LoVo (cell line): ENCODE results near the gene GDAP2.

ENCODE experiments used
- DNase-seq: peaks from one replicate; pipeline ENCODE4 v3.0.0-alpha.2; 2016; ENCODE audit warnings: low spot score

GDAP2 gene

GRCh38 chr1:117842408-117843170, 86.8 kb downstream of the GDAP2 start:
- DNase-seq, result no peak

DNA sequence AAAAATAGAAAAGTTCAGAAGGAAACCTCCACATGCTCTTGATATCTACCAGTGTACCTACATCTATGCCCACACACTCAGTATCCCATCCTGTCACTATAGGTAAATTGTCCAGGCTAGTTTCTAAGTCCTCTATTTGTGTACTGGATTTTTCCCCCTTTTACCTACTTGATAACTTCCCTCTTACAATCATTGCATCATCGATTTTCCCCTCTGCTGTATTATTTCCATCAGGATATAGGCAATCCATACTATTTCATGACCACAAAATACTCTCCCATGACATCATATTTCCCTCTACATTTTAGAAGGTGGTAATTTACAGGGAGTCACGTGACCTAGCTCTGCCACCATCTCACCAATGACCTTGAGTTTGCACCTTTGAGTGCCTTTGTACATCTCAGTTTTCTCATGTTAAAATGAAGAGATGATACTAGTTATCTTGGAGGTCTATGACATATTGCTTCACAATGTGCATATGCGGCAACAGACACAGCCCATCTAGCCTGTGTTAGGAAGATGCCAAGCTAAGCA, 88.2 kb downstream of the GDAP2 start:
- DNase-seq, result no peak

- no peak for DNase-seq
These were observed 90.5 kb downstream of the GDAP2 start for GRCh38 chr1:117838911-117839310.

GRCh38 chr1:117836069-117836468, 93.4 kb downstream of the GDAP2 start:
- no peak for DNase-seq

DNA sequence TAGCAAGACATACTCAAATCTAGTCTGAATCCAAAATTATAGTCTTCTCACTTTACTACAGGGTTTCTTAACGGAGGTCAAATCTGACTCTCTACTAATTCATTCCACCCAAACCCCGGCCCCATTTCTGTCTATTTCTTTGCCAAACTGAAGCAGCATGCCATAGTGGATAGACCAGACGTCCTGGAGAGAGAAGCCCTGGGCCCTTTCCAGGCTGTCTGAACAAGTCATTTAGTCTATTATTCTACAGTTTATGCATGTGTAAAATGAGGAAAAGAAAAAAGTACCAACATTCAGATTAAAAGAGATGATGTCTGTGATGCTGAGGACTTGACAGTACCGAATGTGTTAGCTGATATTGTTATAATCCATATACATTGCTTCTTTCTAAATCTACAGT, 95.0 kb downstream of the GDAP2 start:
- no peak for DNase-seq

DNA sequence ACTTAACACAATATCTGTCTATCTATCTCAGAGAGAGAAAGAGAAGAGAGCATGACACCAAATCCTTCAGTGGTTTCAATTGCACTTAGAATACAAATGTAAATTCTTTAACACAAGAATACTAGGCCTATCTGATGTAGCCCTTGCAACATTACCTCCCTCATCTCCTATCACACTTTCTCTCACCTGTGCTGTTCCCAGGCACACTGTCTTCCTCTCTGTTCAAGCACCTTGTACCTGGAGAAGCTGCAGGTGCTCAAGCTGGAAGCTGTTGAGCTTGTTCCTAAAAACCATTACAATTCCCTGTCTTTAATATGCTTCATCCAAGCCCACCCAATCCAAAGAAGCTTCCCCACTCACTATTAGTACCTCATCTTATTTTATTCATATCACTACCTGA, 97.0 kb downstream of the GDAP2 start:
- no peak for DNase-seq

GRCh38 chr1:117830222-117830621, 99.2 kb downstream of the GDAP2 start:
- no peak for DNase-seq

DNA sequence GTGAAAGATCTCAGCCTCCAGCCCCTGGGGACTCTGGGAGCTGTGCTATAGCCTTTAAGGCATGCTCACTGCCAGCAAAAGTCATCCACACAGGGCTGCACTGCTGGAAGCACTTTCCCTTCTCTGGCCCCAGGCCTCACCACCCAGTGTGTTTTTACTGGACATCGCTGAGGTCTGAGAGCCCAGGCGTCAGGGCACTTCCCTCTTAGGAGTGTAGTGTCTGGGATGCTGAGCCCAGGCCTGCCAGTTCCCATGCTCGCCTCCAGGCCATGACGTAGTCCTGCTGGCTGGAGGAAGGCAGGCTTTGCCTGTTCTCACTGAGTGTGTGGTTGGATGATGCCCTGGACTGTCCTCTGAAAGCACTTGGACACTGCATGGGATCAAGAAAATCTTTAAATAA, 101.2 kb downstream of the GDAP2 start:
- no peak for DNase-seq

- DNase-seq, result peak; percentile 60
These were observed 102.8 kb downstream of the GDAP2 start for GRCh38 chr1:117826540-117827078.

DNA sequence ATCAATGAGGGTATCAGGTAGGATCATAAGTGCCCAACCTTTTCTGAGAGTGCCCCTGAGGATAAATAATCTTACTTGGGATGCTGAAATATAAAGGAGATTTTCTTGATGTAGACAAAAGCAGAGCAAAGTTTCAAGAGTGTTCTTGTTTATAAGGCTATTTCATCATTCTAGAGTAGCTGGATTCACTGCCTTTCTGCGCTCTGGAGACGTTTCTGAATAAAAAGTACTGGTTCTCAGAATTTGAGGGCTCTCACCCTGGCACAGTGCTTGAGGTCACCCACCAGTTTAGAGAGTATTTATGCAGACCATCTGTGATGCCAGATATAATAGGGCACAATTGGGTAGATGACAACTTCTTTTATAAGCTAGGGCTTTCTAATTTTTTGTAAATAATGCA, 103.3 kb downstream of the GDAP2 start:
- no peak for DNase-seq

DNA sequence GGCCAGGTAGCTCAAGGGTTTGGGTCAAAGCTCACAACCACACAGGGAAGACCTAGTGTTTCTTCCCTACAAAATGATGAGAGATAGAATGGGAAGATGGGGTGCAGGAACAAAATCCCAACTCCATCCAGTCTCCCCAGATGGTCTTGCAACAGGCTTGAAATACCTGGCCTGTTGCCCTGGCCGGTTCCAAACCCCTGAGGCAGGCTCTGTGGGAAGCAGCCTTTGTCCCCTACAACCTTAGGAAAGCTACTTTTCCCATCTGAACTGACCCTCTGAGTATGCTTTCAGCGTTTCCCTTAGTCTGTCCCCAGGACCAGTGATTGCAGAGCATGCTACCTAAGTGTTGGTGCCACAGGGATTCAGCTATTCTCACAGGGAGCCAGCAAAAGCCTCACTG, 104.0 kb downstream of the GDAP2 start:
- no peak for DNase-seq

GRCh38 chr1:117824616-117825015, 104.8 kb downstream of the GDAP2 start:
- DNase-seq, result peak; percentile 9

DNA sequence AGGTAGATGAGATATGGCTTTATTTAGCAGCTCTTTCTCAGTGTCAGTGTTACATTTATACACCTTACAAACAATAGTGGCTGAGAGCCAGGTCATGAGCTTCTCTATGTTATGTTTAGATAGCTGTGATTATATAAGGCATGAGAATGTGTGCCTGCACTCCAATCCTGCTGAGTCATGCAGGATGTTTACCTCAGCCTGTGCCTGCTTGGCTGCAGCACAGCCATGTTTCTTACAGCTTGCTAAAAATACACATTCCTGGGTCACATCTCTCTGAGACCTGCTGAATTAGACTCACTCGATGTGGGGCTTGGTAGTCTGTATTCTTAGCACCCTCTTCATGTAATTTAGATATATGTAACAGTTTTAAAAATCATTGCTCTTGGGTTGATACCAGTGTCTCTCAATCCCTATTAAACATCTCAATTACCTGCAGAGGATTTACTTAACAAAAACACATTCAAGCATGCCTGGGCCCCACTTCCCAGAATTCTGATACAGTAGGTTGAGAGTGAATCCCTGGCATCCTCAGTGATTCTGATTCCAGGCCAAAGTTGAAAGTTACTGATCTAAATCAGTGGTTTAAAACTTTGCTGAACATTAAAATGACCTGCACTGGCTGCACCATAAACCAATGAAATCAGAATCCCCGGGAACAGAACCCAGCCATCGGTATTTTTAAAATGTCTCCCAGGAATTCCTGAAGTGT, 107.5 kb downstream of the GDAP2 start:
- no peak for DNase-seq

DNA sequence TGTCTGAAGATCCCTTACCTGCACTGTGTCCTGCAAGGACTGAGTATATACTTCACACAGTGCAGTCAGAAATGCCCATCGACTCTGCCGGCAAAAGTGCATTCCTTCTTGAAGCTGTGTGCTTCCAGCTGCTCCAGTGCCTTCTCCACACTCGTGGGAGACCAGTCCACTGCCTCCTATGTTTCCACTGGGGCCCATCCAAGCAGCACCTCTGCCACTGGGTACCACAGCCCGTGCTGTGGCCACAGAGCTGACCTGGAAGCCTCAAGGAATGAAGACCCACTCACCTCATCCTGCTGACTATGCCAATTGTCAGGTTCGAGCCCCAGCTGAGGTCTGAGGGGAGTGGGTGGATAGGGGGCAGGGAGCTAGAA, 108.1 kb downstream of the GDAP2 start:
- DNase-seq, result no peak

DNA sequence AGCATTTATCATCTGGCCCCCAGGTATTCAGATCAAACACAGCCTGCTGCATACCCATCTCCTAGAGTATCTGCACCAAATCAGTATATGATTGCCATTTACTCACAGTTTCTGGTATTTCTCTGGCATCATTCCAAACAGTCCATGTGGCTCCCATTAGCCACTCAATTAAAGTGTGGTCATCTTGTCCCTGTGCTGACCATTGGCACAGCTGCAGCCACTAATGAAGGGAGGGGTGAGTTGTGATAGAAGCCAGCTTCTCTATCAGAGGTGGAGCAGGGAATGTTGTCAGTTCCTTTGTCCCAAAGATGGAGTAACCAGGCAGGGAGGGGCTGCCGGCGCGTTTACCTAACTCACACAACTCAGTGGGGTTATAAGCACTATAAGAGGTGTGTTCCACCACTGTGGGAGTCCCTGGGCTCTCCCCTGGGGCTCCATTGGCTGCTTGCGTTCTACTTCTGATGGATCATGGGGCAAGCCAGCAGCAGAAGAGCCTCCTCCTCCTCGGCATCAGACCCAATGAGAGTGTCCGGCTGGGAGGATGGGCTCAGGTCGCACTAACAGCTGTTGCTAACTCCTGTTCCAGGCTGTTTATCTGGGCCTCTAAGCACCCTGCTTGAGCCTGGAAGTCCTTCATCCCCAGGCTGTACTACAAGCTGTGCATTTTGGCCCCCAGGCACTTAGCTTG, 108.6 kb downstream of the GDAP2 start:
- DNase-seq, result no peak

GRCh38 chr1:117820096-117820495, 109.3 kb downstream of the GDAP2 start:
- no peak for DNase-seq

- no peak for DNase-seq
These were observed 110.1 kb downstream of the GDAP2 start for GRCh38 chr1:117819301-117819700.

DNA sequence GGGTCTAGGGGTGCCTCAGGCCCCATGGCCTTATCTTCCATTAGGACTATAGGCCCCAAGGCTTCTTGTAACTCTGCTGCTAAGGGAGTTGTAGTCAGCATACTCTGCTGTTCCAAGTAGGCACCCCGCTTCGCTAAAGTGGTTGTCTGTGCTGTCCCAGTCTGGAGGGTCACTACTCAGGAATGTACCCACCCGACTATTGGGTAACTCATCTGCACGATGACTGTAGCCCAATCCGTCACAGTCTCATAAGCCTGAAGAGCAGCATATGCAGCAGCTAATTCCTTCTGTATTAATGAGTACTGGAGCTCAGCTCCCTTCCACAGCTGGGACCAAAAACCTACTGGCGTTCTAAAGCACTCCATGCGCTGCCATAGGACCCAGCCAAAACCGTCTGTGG, 111.0 kb downstream of the GDAP2 start:
- no peak for DNase-seq

DNA sequence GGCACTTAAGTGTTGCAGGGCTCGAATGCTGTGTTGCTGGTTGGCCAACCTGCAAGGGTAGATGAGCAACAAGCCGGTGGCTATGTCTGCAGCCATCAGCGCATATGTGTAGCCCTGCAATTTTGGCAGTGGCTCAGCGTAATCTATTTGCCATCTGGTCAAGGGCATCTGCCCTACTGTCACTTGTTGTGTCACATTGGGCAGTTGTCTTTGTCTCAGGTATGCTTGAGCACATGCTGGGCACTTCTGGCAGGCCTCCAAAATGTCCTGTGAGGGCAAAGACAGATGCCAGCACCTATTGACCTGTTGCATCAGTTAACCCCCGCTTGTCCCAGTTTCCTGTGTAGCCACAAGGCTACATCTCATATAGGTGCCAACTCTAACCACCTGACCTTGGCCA, 111.8 kb downstream of the GDAP2 start:
- no peak for DNase-seq

- DNase-seq, result no peak
These were observed 113.5 kb downstream of the GDAP2 start for GRCh38 chr1:117815926-117816325.

DNA sequence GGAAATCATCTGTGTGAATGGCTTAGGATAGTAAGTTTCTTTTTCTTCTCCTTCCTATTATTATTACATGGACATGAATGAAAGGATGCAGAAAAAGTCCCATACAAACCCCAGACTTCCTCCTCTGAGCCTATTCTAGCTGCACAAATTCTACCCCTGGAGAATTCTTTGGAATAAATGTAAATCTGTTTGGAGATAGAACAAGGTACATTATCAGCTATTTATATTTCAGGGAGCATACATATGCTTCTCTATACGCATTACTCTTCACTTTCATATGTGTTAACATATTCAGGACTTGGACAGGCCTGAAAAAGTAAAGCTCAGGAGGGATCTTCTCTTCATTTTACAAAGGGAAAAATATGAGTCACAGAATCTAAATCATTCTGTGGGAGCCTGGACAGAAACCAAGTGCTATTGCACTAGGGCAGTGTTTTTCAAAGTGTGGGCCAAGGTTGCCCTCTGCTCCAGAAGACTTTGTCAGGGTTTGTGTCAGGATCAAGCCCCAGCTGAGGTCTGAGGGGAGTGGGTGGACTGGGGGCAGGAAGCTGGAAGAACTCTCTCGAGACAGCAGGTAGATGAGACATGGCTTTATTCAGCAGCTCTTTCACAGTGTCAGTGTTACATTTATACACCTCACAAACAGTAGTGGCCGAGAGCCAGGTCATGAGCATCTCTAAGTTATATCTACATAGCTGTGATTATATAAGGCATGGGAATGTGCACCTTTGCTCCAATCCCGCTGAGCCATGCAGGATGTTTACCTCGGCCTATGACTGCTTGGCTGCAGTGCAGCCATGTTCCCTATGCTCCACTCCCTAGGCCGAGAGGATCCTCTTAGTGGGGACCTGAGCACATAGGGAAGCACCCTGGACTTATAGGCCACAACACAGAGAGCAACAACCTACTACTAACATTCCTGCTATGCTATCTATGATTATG, 114.3 kb downstream of the GDAP2 start:
- no peak for DNase-seq
